ENCODE data around the gene PHF23. TPM values are rescaled to one million over a fixed set of nuclear protein-coding genes. Genes with fewer than 3 reads are reported as not detected.
A peak's percentile ranks its signal among the peaks of the same experiment; 100 is the strongest.

Gene PHF23
- total and polyA plus RNA-seq, 4 donors, result 25.4 to 40.5 (median 27.2) TPM

GRCh38 chr17:7204336-7204735 lies 34.9 kb downstream of the PHF23 start:
- 72 to 89% methylated on average over 15 of the region's 15 CpGs for WGBS, 2 donors
- DNase-seq (peak in 2 of 3 donors; percentile 54 to 57), ATAC-seq (ENCODE audit: insufficient read depth, low FRiP score) (no peak)
- peaks cover 0 to 17% (median 6%) of the 10 kb centered on the region in 5 donors for H3K4me1 ChIP-seq (ENCODE audit: control insufficient read depth in 5 of 5, insufficient read depth in 5 of 5, low read length in 5 of 5)
- no peak overlapping the region for H3K27ac ChIP-seq (ENCODE audit: low read depth in 1 of 2, low read length in 1 of 2)
- H3K36me3 ChIP-seq (ENCODE audit: control insufficient read depth in 4 of 4, insufficient read depth in 4 of 4, low read length in 4 of 4), result peaks cover 0 to 15% (median 6%) of the 10 kb centered on the region in 4 donors
- H3K9me3 ChIP-seq (ENCODE audit: control insufficient read depth in 4 of 4, insufficient read depth in 3 of 4, low read length in 3 of 4), result no peaks in the 10 kb centered on the region
- H3K9ac ChIP-seq (ENCODE audit: insufficient read depth in 1 of 2, low read length in 2 of 2), result peak overlapping the region in 1 of 2 donors; percentile 7
- TF ChIP-seq CTCF (IDR thresholded peaks at IDR 0.05; ENCODE audit: control extremely low read depth, extremely low read depth), result no peak
- H3K27me3 ChIP-seq (ENCODE audit: control insufficient read depth in 3 of 3, insufficient read depth in 3 of 3, low read length in 2 of 3), result no peaks in the 10 kb centered on the region
- no peak overlapping the region for H3K4me3 ChIP-seq

- H3K4me1 ChIP-seq (ENCODE audit: control insufficient read depth in 5 of 5, insufficient read depth in 5 of 5, low read length in 5 of 5), result peaks cover 0 to 12% (median 6%) of the 10 kb centered on the region in 5 donors
- TF ChIP-seq CTCF (IDR thresholded peaks at IDR 0.05; ENCODE audit: control extremely low read depth, extremely low read depth), result no peak
- no peak for ATAC-seq (ENCODE audit: insufficient read depth, low FRiP score)
- H3K9me3 ChIP-seq (ENCODE audit: control insufficient read depth in 4 of 4, insufficient read depth in 3 of 4, low read length in 3 of 4), result no peaks in the 10 kb centered on the region
- H3K27me3 ChIP-seq (ENCODE audit: control insufficient read depth in 3 of 3, insufficient read depth in 3 of 3, low read length in 2 of 3), result no peaks in the 10 kb centered on the region
- H3K27ac ChIP-seq (ENCODE audit: low read depth in 1 of 2, low read length in 1 of 2), result no peak overlapping the region
- no peak for DNase-seq
- H3K36me3 ChIP-seq (ENCODE audit: control insufficient read depth in 4 of 4, insufficient read depth in 4 of 4, low read length in 4 of 4), result peaks cover 0 to 15% (median 6%) of the 10 kb centered on the region in 4 donors
- H3K9ac ChIP-seq (ENCODE audit: insufficient read depth in 1 of 2, low read length in 2 of 2), result no peak overlapping the region
- no peak overlapping the region for H3K4me3 ChIP-seq
- WGBS, 2 donors, result 90 to 92% methylated on average over 16 of the region's 16 CpGs
These were observed 35.9 kb downstream of the PHF23 start for GRCh38 chr17:7203391-7203790.

GRCh38 chr17:7196651-7197401 lies 42.4 kb downstream of the PHF23 start:
- ATAC-seq (ENCODE audit: insufficient read depth, low FRiP score) (no peak), DNase-seq (no peak)
- Histone ChIP-seq H3K4me3 (no peak overlapping the region), H3K4me1 (ENCODE audit: control insufficient read depth in 5 of 5, insufficient read depth in 5 of 5, low read length in 5 of 5) (no peaks in the 10 kb centered on the region), H3K9ac (ENCODE audit: insufficient read depth in 1 of 2, low read length in 2 of 2) (no peak overlapping the region), H3K9me3 (ENCODE audit: control insufficient read depth in 4 of 4, insufficient read depth in 3 of 4, low read length in 3 of 4) (no peaks in the 10 kb centered on the region), H3K36me3 (ENCODE audit: control insufficient read depth in 4 of 4, insufficient read depth in 4 of 4, low read length in 4 of 4) (peaks cover 0 to 41% (median 29%) of the 10 kb centered on the region in 4 donors), H3K27ac (ENCODE audit: low read depth in 1 of 2, low read length in 1 of 2) (no peak overlapping the region), H3K27me3 (ENCODE audit: control insufficient read depth in 3 of 3, insufficient read depth in 3 of 3, low read length in 2 of 3) (no peaks in the 10 kb centered on the region)
- no peak for TF ChIP-seq CTCF (IDR thresholded peaks at IDR 0.05; ENCODE audit: control extremely low read depth, extremely low read depth)
- 91 to 96% methylated on average over 22 of the region's 22 CpGs for WGBS, 2 donors

All from lung (tissue), 12 donors.